ENCODE measurements around the gene ANAPC16.
"Not testable (repeated sequence)": the region's sequence is repeated elsewhere in the genome, so short reads cannot be mapped to it uniquely, and the experiment has no call there.

ANAPC16 gene

DNA sequence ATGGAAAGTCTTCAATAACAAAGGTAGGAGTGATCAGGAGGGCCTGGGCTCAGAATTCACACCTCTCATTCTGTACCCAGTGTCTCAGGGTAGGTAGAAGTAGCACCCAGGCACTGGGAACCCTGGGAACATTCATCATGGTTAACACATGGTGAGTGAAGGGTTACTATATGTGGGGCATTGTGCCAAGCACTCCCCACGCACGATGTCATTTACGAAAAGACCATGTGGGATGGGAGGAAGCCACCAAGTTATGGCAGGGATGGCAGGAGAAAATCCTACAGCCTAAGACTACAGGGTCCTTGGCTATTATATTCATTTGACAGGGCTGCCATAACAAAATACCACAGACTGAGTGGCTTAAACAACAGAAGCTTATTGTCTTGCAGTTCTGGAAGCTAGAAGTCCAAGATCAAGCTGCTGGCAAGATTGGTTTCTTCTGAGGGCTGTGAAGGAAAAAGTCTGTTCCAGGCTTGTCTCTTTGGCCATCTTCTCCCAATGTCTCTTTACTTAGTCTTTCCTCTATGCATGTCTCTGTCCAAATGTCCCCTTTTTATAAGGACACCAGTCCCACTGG, 30.2 kb downstream of the ANAPC16 start:
- no peak for DNase-seq

- peak; percentile 92 for DNase-seq
Measured at GRCh38 chr10:72248468-72249151, 32.8 kb downstream of the ANAPC16 start.

DNA sequence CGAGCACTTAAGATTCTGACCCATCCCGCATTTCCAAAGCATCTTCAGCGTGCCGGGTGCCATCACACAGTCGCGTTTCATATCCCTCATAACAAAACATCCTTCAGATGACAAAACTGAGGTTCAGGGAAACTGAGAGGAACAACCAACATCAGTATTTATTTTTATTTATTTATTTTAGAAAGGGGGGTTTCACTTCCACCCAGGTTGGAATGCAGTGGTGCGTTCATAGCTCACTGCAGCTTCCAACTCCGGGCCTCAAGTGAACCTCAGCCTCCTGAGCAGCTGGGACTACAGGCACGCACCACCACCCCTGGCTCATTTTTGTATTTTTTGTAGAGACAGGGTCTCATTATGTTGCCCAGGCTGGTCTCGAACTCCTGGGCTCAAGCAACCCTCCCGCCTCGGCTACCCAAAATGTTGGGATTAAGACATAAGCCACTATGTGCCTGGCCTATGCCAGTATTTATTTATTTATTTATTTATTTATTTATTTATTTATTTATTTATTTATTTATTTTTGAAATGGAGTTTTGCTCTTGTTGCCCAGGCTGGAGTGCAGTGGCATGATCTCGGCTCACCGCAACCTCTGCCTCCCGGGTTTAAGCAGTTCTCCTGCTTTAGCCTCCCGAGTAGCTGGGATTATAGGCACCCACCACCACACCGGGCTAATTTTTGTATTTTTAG, 33.5 kb downstream of the ANAPC16 start:
- not testable (repeated sequence) for DNase-seq

GRCh38 chr10:72250666-72251065, 34.9 kb downstream of the ANAPC16 start:
- peak; percentile 92 for DNase-seq

- DNase-seq: no peak
Measured at GRCh38 chr10:72251635-72252034, 35.8 kb downstream of the ANAPC16 start.

- peak; percentile 49 for DNase-seq
Measured at GRCh38 chr10:72252972-72253371, 37.2 kb downstream of the ANAPC16 start.

- DNase-seq: peak; percentile 43
Measured at GRCh38 chr10:72253578-72253977, 37.8 kb downstream of the ANAPC16 start.

DNA sequence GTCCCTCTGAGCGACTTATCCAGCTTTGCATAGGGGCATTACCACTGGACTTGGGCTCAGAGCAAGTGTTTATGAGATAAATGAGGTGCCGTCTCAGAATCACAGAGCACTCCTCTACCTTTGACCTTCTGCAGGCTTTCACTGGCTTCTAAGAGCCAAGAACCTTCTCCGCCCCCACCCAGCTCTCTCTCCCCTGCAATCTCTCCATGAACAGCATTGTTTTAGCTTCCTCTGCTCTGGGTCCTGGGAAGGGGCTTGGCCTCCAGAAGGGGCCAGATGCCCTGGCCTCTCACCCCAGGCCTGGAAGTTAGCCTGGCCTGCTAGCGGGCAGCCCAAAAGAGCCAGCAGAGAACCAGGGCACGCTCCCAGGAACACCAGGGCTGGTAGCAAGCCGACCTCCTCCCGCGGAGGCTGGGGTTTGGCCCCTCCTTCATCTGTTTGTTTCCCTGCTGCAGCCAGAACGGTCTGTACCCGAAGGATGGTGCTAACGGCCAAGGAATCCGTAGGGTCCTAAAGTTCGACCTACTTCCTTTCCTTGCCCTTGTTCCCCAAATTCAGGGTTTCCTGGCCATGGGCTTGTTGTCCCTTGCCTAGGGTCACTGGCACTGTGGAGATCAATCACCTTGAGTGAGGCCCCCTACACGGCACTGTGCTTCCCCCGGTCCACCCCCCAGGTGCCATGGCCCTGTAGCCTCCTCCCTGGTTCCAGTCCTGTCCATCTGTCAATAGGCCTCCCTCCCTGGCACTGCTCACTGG, 39.2 kb downstream of the ANAPC16 start:
- peak; percentile 91 for DNase-seq

- DNase-seq: no peak
Measured at GRCh38 chr10:72255977-72256729, 40.3 kb downstream of the ANAPC16 start.

DNA sequence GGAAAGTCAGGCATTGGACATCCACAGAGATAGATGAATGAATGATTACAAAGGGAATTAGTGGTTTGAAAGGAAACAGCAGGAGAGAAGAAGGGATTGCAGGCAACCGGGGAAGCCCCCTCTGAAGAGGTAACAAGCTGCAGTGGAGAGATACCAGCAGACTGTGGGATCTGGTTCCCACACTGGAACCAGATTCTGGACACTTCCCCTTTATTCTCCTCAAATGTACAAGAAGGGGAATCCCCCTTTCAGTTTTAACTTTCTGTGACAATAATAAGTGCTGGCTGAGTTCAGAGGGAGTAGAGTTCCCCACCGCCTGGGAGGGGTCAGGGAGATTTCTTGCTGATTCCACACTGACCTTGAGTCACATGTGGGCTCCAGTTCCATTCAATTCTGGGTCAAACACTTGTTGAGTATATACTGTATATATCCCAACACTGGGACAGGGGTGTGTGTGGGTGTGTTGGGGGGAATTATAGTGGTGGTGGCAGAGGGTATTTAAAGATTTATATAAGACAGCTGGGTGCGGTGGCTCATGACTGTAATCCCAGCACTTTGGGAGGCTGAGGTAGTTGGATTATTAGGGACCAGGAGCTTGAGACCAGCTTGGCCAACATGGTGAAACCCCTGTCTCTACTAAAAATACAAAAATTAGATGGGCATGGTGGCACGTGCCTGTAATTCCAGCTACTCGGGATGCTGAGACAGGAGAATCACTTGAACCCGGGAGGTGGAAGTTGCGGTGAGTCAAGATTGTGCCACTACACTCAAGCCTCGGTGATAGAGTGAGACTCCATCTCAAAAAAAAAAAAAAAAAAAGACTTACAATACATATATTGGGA, 41.5 kb downstream of the ANAPC16 start:
- DNase-seq: no peak

GRCh38 chr10:72258617-72259016, 42.8 kb downstream of the ANAPC16 start:
- no peak for DNase-seq

DNA sequence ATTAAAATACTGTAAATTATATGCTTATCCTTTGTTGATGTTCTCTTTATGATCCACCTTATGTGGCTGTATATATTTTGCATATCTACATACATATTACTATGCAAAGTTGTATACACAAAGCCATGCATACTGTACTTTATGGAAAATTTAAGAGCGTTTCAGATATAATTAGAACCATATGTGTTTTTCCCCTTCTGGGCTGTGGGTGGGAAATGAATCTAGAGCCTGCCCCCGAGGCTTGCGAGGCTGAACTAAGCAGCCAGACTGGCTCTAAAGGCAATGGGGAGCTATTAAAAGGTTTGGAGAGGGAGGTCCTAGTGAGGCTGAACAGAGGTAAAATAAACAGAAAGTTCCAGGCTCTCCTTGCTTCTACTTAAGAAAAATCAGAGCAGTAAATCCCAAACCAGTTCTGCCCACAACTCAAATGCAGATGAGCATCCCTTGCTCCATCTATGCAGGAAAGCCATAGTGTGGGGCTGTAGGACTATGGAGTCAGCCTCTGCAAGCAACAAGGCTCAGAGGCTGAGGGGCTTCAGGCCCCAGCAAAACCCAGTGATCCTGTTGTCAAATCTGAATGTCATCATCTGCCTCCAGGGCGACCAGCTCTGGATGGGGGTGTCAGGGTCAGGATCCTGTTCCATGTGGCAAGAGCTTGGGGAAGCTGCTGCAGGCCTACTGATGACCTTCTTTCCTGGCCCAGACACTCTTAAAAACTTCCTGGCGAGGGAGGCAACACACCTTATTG, 43.9 kb downstream of the ANAPC16 start:
- peak; percentile 83 for DNase-seq

DNA sequence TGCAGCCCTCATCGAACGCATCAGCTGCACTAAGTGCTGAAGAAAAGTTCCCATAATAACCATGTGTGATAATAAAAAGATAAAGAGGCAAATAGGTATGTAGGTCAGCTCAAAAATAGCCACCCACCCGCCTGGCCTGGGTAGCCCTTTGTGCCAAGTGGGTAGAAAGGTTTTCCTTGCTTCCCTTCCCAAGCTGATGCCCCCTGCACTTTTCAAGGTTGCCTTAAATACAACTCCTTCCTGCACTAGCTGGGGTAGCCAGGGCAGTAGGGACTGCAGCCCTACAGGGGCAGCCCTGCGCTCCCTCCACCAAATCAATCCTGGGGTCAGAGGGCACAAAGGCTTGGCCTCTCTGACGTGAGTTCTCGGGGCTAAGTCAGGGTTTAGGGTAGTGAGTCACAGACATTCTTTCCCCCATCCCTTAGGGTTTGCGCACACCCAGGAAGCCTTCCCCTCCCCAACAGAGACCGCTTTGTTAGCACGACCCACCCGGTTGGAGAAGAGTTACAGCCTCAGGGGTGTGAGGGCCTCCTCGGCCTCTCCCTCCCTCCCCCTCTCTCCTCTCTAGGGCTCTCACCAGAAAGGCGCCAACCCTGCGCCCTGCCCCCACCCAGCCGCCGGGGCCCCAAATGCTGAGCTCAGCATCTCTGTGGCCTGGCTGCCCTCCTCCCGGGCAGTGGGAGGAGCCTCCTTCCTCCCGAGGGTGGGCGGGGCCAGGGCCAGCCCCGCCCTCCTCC, 44.6 kb downstream of the ANAPC16 start:
- peak; percentile 93 for DNase-seq

DNA sequence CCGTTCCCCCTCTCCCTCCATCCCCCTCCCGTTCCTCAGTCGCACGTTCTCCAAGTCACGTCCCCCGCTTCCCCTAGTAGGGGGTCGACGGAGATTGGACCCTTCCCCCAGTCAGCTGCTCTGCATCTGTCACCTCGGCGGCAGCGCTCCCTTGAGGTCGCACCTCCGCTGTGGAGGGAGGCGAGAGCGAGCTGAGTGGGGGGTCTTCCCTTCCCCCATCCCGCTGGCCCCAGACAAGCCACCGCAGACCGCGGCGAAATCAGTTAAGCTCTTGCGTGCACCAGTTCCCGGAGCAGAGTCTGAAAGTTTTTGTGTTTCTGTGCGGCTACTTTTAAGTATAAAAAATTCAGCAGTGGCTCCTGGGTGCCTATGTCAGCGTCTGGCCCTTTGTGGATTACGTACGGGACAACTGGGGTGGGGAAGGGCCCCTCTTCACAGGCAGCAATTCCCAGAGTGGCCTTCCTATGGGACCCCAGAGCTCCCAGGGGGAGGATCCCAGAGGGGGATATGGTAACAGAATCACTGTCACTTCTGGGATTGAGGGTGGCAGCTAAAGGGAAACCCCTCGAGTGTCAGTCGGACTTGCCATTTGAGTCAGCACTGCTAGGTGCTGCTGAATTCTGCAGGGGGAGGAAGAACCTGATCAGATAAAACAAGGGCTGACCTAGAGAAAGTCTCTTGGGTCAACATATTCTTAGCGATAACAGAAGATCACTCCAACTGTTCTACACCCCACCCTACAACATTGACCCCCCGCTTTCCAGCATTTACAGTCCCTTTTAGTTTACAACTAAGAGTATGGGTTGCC, 45.4 kb downstream of the ANAPC16 start:
- DNase-seq: no peak

DNA sequence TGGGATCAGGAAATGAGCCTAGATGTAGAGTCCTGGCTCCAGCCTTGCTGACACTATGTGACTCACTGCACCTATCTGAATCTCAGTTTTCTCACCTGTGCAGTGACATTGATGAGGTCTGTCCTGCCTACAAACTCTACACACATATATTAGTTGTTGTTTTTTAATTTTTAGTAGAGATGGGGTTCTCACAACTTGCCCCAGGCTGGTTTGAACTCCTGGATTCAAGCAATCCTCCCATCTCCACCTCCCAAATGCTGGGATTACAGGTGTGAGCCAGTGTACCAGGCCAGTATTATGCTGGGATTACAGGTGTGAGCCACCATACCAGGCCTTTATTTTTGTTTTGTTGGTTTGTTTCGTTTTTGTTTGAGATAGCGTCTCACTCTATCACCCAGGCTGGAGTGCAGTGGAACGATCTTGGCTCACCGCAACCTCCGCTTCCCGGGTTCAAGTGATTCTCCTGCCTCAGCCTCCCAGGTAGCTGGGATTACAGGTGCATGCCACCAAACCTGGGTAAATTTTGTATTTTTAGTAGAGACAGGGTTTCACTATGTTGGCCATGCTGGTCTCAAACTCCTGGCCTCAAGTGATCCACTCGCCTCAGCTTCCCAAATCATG, 46.1 kb downstream of the ANAPC16 start:
- DNase-seq: no peak

DNA sequence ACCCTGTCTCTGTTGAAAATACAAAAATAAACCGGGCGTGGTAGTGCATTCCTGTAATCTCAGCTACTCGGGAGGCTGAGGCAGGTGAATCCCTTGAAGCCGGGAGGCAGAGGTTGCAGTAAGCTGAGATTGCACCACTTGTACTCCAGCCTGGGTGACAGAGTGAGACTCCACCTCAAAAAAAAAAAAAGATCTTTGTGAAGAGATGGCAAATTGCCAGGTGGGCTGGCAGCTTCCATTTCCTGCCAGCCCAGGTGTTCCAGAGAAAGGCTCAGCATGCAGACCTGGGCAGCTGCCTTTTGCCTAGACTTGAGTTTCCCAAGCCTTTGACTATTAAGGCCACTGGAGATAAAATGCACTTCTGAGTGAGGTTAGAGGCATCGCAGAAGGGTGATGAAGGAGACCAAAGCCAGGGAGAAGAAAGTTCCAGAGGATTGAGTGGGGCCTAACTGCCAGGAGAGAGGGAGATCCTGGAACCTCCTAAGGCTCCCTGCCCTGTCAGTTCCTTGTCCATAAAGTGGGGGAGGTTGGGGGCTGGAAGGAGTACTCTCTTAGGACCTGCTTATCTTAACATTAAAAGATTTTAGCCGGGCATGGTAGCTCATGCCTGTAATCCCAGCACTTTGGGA, 47.9 kb downstream of the ANAPC16 start:
- no peak for DNase-seq

- no peak for DNase-seq
Measured at GRCh38 chr10:72264536-72264935, 48.7 kb downstream of the ANAPC16 start.

DNA sequence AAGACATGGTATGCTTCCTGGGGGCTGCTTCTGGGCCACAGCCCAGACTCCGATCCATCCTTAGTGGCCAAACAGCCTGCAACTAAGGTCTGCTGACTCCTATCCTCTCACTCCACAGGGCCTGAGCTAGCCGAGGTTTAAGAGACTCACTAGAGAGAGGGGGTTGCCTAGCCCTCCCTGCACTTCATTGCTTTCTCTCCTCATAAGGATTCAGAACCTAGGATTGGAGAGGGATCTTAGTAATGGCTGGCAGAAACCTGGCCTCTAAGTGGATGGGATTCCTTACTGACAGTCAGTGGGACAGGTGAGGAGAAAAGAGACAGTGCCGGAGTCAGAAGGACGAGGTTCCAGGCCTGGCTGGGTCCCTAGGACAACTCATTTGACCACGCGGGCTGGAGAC, 49.7 kb downstream of the ANAPC16 start:
- DNase-seq: no peak
